GM18519 (cell line): ENCODE data around the gene LIF.

Experiments used
- ATAC-seq: cut with Tn5 transposase; IDR thresholded peaks from one replicate; pipeline ENCODE4 v1.9.1; 2021; ENCODE audit warnings: mild to moderate bottlenecking, moderate library complexity; ENCODE audit not compliant: unreplicated experiment, low FRiP score

Gene LIF

DNA sequence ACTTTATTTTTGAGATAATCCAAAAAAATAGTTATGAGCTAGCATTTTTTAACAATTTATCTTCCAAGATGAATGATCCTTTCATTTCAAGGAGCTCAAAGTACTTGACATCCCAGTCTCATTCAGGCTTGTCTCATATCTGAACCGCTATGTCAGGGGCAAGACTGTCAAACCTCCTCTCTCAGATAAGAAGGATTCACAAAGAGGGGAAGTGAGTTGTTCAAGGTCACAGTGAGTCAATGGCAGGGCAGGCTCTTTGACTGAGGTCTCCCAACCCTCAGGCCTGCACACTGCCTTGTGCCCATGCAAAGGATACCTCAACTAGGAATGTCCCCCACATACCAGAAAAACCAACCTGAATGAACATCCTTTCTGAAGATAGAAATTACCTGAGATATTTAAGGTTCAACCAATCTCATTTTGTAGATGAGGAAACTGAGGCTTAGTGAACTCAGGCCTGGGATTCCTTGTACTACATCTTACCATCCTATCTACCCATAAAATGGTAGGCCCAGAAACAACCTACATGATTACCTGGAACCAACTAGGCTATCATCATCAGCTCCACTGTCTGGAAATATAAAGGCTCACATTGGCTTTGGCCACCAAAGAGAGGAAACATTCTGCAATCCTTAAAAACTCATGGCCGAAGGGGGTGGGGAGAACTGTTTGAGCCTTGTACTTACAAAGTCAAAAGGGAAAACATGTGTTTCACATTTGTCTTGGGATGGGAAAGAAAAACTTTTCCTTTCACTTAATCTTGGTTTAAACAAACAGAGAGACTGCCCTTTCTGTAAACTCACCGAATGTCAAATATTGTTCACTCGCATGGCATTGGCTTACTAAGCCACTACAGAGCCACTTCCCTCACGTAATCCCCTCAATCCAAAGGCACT is 51.1 kb downstream of the LIF start:
- no peak for ATAC-seq

DNA sequence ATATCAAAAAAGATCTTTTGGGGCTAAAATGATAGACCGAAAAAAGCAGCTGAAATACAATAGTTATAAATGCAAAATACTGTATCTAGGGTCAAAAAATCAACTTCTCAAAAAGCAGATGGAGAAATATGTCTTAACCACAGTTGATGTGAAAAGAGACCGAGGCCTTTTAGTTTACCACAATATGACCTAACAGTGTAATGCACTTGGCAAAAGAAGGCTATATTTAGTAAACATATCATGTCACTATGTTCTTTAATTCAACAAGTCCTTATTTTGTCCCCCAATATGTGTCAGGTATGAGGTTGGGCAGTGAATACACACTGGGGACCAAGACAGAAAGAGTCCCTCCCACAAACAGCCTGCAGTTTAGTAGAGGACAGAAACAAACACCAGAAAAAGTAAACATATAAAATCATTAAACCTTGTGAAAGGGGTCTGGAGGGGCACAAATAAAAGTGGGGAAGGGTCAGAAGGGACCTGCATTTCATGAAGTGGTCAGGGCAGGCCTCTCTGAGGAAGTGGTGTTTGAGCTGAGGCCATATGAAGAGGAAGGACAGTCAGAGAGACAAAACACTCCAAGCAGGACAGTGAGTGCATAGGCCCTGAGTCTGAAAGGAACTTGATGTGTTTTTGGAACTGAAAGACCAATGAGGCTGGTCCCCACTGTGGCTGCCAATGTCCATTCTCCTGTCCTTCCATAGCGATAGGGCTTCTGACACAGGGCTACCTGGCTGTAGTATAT is 53.4 kb downstream of the LIF start:
- no peak for ATAC-seq

DNA sequence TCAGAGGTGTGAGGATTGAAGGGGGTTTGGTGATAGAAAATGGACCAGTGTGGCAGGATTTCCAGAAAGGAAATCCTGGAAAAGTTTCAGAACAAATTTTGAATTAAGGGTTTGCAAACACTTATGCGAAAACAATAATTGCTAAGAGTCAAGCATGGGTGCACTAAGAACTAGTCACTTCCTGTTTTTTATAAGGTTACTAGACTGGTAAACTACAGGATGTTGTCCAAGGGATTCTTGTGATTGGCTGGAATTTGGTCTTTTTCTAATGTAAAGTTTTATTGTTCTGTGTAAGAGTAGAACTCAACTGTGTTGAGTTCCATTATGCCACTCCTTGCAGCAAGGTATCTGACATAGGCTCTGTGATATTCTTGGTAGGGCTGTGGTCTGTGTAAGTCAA is 54.1 kb downstream of the LIF start:
- no peak for ATAC-seq

DNA sequence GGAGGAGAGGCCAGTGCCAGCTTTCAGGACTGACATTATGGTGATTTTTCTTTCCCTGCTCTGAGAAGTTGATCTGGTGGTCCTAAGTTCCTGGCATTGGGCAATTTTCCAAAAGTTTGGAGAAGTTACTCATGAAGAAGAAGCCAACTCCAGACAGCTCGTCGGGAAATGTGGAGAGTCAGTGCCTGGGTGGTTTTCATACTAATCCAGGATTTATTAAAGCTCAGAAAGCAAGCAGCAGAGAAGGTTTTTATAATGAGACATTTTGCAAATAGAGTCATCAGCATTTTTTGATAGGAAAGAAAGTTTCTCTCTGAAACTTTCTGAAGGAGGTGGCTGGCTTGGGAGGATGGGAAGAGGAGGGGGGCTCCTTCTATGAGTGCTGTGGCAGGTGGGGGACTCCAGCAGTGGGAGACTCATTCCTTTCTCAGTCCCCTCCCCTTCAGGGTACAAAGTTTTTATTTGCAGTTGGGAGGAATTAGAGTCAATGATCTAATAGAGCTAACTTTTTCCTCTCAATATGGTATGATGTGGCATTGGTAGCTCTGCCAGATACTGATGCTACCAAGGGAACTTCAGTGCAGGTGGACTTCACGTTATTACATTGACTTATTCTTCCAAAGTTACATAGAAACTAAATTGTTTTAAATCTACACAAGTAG is 55.4 kb downstream of the LIF start:
- ATAC-seq: no peak

DNA sequence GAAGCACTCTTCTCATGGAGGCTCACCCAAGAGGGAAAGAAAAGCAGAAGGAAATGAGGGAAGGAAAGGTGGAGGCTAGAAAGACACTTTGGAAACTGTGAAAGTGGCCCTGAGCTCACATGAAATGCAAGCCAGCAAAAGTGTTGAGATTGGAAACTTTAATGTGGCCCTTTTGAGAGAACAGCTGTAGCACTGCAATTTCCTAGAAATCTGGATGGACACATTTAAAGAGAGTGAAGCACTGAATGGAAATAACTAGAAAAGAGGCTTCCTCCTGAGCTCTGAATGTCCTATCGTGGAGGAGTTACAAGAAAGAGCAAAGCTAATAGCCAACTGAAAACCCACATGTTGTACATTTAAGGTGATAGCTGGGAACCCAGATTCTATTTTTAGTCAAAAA is 56.0 kb downstream of the LIF start:
- no peak for ATAC-seq
